Neural progenitor cell (in vitro differentiated cells): ENCODE data around the gene PCDHA9. TPM values are rescaled to one million over a fixed set of nuclear protein-coding genes. Genes with fewer than 3 reads are reported as not detected.

Experiments used
- DNase-seq: peaks from one replicate; pipeline ENCODE4 v3.0.0-alpha.2; 2016; ENCODE audit warnings: low spot score
- H2AFZ ChIP-seq: fragments of 200-600 bp; sonication (generic); replicated peaks from 2 replicates; pipeline ENCODE4 v1.6.1; 2016; ENCODE audit warnings: antibody characterized with exemption
- H3F3A ChIP-seq: fragments of 200-600 bp; sonication (generic); 2 replicates; pipeline ENCODE4 v1.6.1; 2016; ENCODE audit warnings: antibody characterized with exemption, low read depth
- H3K27ac ChIP-seq: fragments of 200-600 bp; sonication (generic); 2 replicates; pipeline ENCODE4 v1.5.1; 2016; ENCODE audit warnings: mild to moderate bottlenecking
- H3K27me3 ChIP-seq: fragments of 200-600 bp; sonication (generic); 2 replicates; pipeline ENCODE4 v1.6.1; 2016; ENCODE audit warnings: mild to moderate bottlenecking, moderate library complexity
- H3K36me3 ChIP-seq: fragments of 200-600 bp; sonication (generic); 2 replicates; pipeline ENCODE4 v1.5.1; 2016
- H3K4me1 ChIP-seq: fragments of 200-600 bp; sonication (generic); 2 replicates; pipeline ENCODE4 v1.6.1; 2016; ENCODE audit warnings: mixed run types
- H3K4me2 ChIP-seq: fragments of 200-600 bp; sonication (generic); 2 replicates; pipeline ENCODE4 v1.6.1; 2016
- H3K4me3 ChIP-seq: fragments of 200-600 bp; sonication (generic); 2 replicates; pipeline ENCODE4 v1.5.1; 2016
- H3K79me2 ChIP-seq: fragments of 200-600 bp; sonication (generic); 2 replicates; pipeline ENCODE4 v1.6.1; 2016; ENCODE audit warnings: low read depth
- H3K9ac ChIP-seq: fragments of 200-600 bp; sonication (generic); 2 replicates; pipeline ENCODE4 v1.6.1; 2016
- H3K9me3 ChIP-seq: fragments of 200-600 bp; sonication (generic); 2 replicates; pipeline ENCODE4 v1.5.1; 2016; ENCODE audit warnings: low read depth
- H4K20me1 ChIP-seq: fragments of 200-600 bp; sonication (generic); 2 replicates; pipeline ENCODE4 v1.6.1; 2016; ENCODE audit warnings: low read depth
- H3K27ac Mint-ChIP-seq: 3 replicates; pipeline ENCODE4 v1.8.0; 2021; ENCODE audit warnings: mixed read lengths
- H3K27me3 Mint-ChIP-seq: 2 replicates; pipeline ENCODE4 v1.8.0; 2022; ENCODE audit warnings: low read depth, mild to moderate bottlenecking, inconsistent platforms, moderate library complexity, mixed read lengths; ENCODE audit not compliant: insufficient read depth
- H3K36me3 Mint-ChIP-seq: 3 replicates; pipeline ENCODE4 v1.8.0; 2021; ENCODE audit warnings: mixed read lengths
- H3K4me1 Mint-ChIP-seq: 3 replicates; pipeline ENCODE4 v1.8.0; 2021; ENCODE audit warnings: mixed read lengths
- H3K4me3 Mint-ChIP-seq: 3 replicates; pipeline ENCODE4 v1.8.0; 2021; ENCODE audit warnings: mild to moderate bottlenecking, moderate library complexity, mixed read lengths
- H3K9me3 Mint-ChIP-seq: 3 replicates; pipeline ENCODE4 v1.8.0; 2020; ENCODE audit warnings: mixed read lengths
- CTCF ChIP-seq: fragments of 200-600 bp; sonication (generic); IDR thresholded peaks from 2 replicates; pipeline ENCODE4 v1.5.1; 2017; ENCODE audit warnings: antibody characterized with exemption, mild to moderate bottlenecking
- EZH2 ChIP-seq: fragments of 200-600 bp; sonication (generic); IDR thresholded peaks from 2 replicates; pipeline ENCODE4 v1.6.1; 2017; ENCODE audit warnings: antibody characterized with exemption, mild to moderate bottlenecking, moderate library complexity
- EZH2phosphoT487 ChIP-seq: fragments of 200-600 bp; sonication (generic); IDR thresholded peaks from 2 replicates; pipeline ENCODE4 v1.6.1; 2017; ENCODE audit warnings: antibody characterized with exemption
- total RNA-seq: library from RNA; depleted of rRNA; stranded (reverse); fragments of >200 nt; gene quantifications from 2 replicates; pipeline ENCODE4 v1.2.3, GENCODE V29; 2015; ENCODE audit warnings: low replicate concordance

PCDHA9 gene
- total RNA-seq, 1 donor from 2014 or later: 2.0 TPM

- Histone ChIP-seq H3F3A (no peaks in the 10 kb centered on the region), H3K4me2 (no peak overlapping the region), H3K27ac (no peak overlapping the region), H4K20me1 (no peaks in the 10 kb centered on the region), H3K79me2 (no peaks in the 10 kb centered on the region), H3K9me3 (no peaks in the 10 kb centered on the region), H3K36me3 (no peaks in the 10 kb centered on the region), H3K9ac (no peak overlapping the region), H2AFZ (no peak overlapping the region), H3K4me3 (no peak overlapping the region), H3K4me1 (no peaks in the 10 kb centered on the region), H3K27me3 (no peaks in the 10 kb centered on the region)
- Mint-ChIP-seq H3K27ac (no peak overlapping the region), H3K36me3 (peaks cover 38% of the 10 kb centered on the region), H3K27me3 (no peaks in the 10 kb centered on the region), H3K4me3 (no peak overlapping the region), H3K9me3 (peaks cover 39% of the 10 kb centered on the region), H3K4me1 (no peaks in the 10 kb centered on the region)
- no peak for DNase-seq
- TF ChIP-seq CTCF (no peak), EZH2phosphoT487 (no peak), EZH2 (no peak)
Observed at GRCh38 chr5:140883373-140883772, 35.2 kb downstream of the PCDHA9 start.

DNA sequence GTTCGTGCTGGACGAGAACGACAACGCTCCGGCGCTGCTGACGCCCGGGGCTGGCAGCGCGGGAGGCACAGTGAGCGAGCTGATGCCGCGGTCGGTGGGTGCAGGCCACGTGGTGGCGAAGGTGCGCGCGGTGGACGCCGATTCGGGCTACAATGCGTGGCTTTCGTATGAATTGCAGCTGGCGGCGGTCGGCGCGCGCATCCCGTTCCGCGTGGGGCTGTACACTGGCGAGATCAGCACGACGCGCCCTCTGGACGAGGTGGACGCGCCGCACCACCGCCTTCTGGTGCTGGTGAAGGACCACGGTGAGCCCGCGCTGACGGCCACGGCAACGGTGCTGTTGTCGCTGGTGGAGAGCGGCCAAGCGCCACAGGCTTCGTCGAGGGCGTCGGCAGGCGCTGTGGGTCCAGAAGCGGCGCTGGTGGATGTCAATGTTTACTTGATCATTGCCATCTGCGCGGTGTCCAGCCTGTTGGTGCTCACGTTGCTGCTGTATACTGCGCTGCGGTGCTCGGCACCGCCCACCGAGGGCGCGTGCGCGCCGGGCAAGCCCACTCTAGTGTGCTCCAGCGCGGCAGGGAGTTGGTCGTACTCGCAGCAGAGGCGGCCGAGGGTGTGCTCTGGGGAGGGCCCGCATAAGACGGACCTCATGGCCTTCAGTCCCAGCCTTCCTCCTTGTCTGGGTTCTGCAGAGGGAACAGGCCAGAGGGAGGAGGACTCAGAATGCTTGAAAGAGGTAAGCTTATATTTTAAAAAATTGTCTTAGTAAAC, 35.9 kb downstream of the PCDHA9 start:
- H3K9ac ChIP-seq: no peak overlapping the region
- H3K4me2 ChIP-seq: no peak overlapping the region
- no peaks in the 10 kb centered on the region for H3K79me2 ChIP-seq
- no peaks in the 10 kb centered on the region for H3K27me3 ChIP-seq
- H2AFZ ChIP-seq: no peak overlapping the region
- H3K27ac ChIP-seq: no peak overlapping the region
- no peaks in the 10 kb centered on the region for H3F3A ChIP-seq
- Mint-ChIP-seq H3K4me3 (no peak overlapping the region), H3K36me3 (peaks cover 35% of the 10 kb centered on the region), H3K4me1 (no peaks in the 10 kb centered on the region), H3K27ac (no peak overlapping the region), H3K27me3 (no peaks in the 10 kb centered on the region), H3K9me3 (peaks cover 39% of the 10 kb centered on the region)
- DNase-seq: no peak
- no peaks in the 10 kb centered on the region for H4K20me1 ChIP-seq
- H3K4me1 ChIP-seq: no peaks in the 10 kb centered on the region
- no peak overlapping the region for H3K4me3 ChIP-seq
- no peaks in the 10 kb centered on the region for H3K9me3 ChIP-seq
- no peak for TF ChIP-seq CTCF
- TF ChIP-seq EZH2phosphoT487: no peak
- TF ChIP-seq EZH2: no peak
- H3K36me3 ChIP-seq: no peaks in the 10 kb centered on the region

Other genes with a start within 250 kb of the PCDHA9 start
- gene CD14, start 215.2 kb upstream of the PCDHA9 start, total RNA-seq: not detected in 2 replicates
- 17.8 and 106 TPM in 2 replicates for gene TMCO6, start 208.9 kb upstream of the PCDHA9 start, total RNA-seq
- gene NDUFA2, start 200.8 kb upstream of the PCDHA9 start, total RNA-seq: 53.8 and 59.4 TPM in 2 replicates
- 97.0 and 131 TPM in 2 replicates for gene IK, start 200.6 kb upstream of the PCDHA9 start, total RNA-seq
- 6.9 and 15.1 TPM in 2 replicates for gene WDR55, start 183.5 kb upstream of the PCDHA9 start, total RNA-seq
- 0.37 and 1.1 TPM in 2 replicates for gene DND1, start 174.8 kb upstream of the PCDHA9 start, total RNA-seq
- 44.9 and 45.7 TPM in 2 replicates for gene HARS1, start 157.0 kb upstream of the PCDHA9 start, total RNA-seq
- gene HARS2, start 156.9 kb upstream of the PCDHA9 start, total RNA-seq: 30.6 and 34.1 TPM in 2 replicates
- 62.2 and 71.5 TPM in 2 replicates for gene ZMAT2, start 147.9 kb upstream of the PCDHA9 start, total RNA-seq
- 0.19 and 0.24 TPM in 2 replicates for gene PCDHA1, start 62.2 kb upstream of the PCDHA9 start, total RNA-seq
- gene PCDHA2, start 53.5 kb upstream of the PCDHA9 start, total RNA-seq: 3.7 and 5.9 TPM in 2 replicates
- 2.8 and 4.0 TPM in 2 replicates for gene PCDHA3, start 47.3 kb upstream of the PCDHA9 start, total RNA-seq
- gene PCDHA4, start 41.3 kb upstream of the PCDHA9 start, total RNA-seq: 9.7 and 13.7 TPM in 2 replicates
- gene PCDHA5, start 26.8 kb upstream of the PCDHA9 start, total RNA-seq: 2.4 and 2.7 TPM in 2 replicates
- gene PCDHA6, start 20.4 kb upstream of the PCDHA9 start, total RNA-seq: 2.0 and 2.8 TPM in 2 replicates
- gene PCDHA7, start 14.1 kb upstream of the PCDHA9 start, total RNA-seq: 0.36 and 2.7 TPM in 2 replicates
- 0.90 and 1.6 TPM in 2 replicates for gene PCDHA8, start 7.2 kb upstream of the PCDHA9 start, total RNA-seq
- 8.0 and 11.7 TPM in 2 replicates for gene PCDHA10, start 7.5 kb downstream of the PCDHA9 start, total RNA-seq
- 5.4 and 6.3 TPM in 2 replicates for gene PCDHA11, start 20.6 kb downstream of the PCDHA9 start, total RNA-seq
- 3.4 and 5.9 TPM in 2 replicates for gene PCDHA12, start 26.9 kb downstream of the PCDHA9 start, total RNA-seq
- gene PCDHA13, start 33.7 kb downstream of the PCDHA9 start, total RNA-seq: 1.9 and 2.3 TPM in 2 replicates
- 2.9 and 5.9 TPM in 2 replicates for gene PCDHAC1, start 77.9 kb downstream of the PCDHA9 start, total RNA-seq
- gene PCDHAC2, start 118.1 kb downstream of the PCDHA9 start, total RNA-seq: 1.9 and 2.5 TPM in 2 replicates
- gene PCDHB1, start 203.0 kb downstream of the PCDHA9 start, total RNA-seq: 0.03 and 0.07 TPM in 2 replicates
- 34.2 and 48.4 TPM in 2 replicates for gene PCDHB2, start 246.2 kb downstream of the PCDHA9 start, total RNA-seq